GM19395 (cell line): ENCODE measurements around the gene CPHXL.

Source experiments
- ATAC-seq: cut with Tn5 transposase; IDR thresholded peaks from one replicate; pipeline ENCODE4 v1.9.1; 2021; ENCODE audit warnings: mild to moderate bottlenecking, moderate library complexity; ENCODE audit not compliant: unreplicated experiment

Gene CPHXL

GRCh38 chr16:75726390-75726789, at the start of gene CPHXL:
CPHXL (minus strand) TSS chr16:75726490; CDS start chr16:75726442, 48 bp downstream.
- ATAC-seq = no peak

GRCh38 chr16:75774197-75774596, 47.9 kb upstream of the CPHXL start:
- ATAC-seq = no peak

GRCh38 chr16:75770051-75770450, 43.8 kb upstream of the CPHXL start:
- no peak for ATAC-seq

- ATAC-seq = peak; percentile 87
Measured at GRCh38 chr16:75764154-75764768, 38.0 kb upstream of the CPHXL start.

- no peak for ATAC-seq
Measured at GRCh38 chr16:75763204-75763603, 36.9 kb upstream of the CPHXL start.

- ATAC-seq = no peak
Measured at GRCh38 chr16:75762746-75763145, 36.5 kb upstream of the CPHXL start.

GRCh38 chr16:75761108-75761507, 34.8 kb upstream of the CPHXL start:
- peak; percentile 23 for ATAC-seq

GRCh38 chr16:75760018-75760519, 33.8 kb upstream of the CPHXL start:
- no peak for ATAC-seq

- ATAC-seq = no peak
Measured at GRCh38 chr16:75758215-75758614, 31.9 kb upstream of the CPHXL start.

- no peak for ATAC-seq
Measured at GRCh38 chr16:75754141-75754540, 27.9 kb upstream of the CPHXL start.

- ATAC-seq = no peak
Measured at GRCh38 chr16:75750528-75750927, 24.2 kb upstream of the CPHXL start.

- ATAC-seq = no peak
Measured at GRCh38 chr16:75746359-75746758, 20.1 kb upstream of the CPHXL start.

- peak; percentile 62 for ATAC-seq
Measured at GRCh38 chr16:75745823-75746222, 19.5 kb upstream of the CPHXL start.

- peak; percentile 43 for ATAC-seq
Measured at GRCh38 chr16:75745242-75745641, 19.0 kb upstream of the CPHXL start.

GRCh38 chr16:75742424-75743047, 16.2 kb upstream of the CPHXL start:
- ATAC-seq = no peak

GRCh38 chr16:75733305-75734211, 7.3 kb upstream of the CPHXL start:
- no peak for ATAC-seq

GRCh38 chr16:75732871-75733270, 6.6 kb upstream of the CPHXL start:
- ATAC-seq = no peak

GRCh38 chr16:75727221-75727620, 931 bp upstream of the CPHXL start:
- no peak for ATAC-seq

- no peak for ATAC-seq
Measured at GRCh38 chr16:75718452-75718851, 7.8 kb downstream of the CPHXL start.

- no peak for ATAC-seq
Measured at GRCh38 chr16:75714661-75715060, 11.6 kb downstream of the CPHXL start.

GRCh38 chr16:75710344-75710743, 15.9 kb downstream of the CPHXL start:
- ATAC-seq = no peak

- ATAC-seq = no peak
Measured at GRCh38 chr16:75703306-75703705, 23.0 kb downstream of the CPHXL start.
